Stimulated activated CD4-positive, alpha-beta T cell treated with anti-CD3 and anti-CD28 coated beads, TNF-alpha, amount 100 ng/mL, for 24 hours (primary cell): ENCODE data around the gene ASPDH.
A peak's percentile ranks its signal among the peaks of the same experiment; 100 is the strongest.
"Not testable (repeated sequence)": the region's sequence is repeated elsewhere in the genome, so short reads cannot be mapped to it uniquely, and the experiment has no call there.

Source experiments
- DNase-seq, 3 experiments: peaks; one replicate each; pipeline ENCODE4 v3.0.0-alpha.2; 2020; ENCODE audit warnings: low read depth in 3 of 3

ASPDH gene

GRCh38 chr19:50478901-50479715 lies 34.6 kb downstream of the ASPDH start:
- peak in 1 of 3 experiments; percentile 25 for DNase-seq

GRCh38 chr19:50477751-50478515 lies 35.8 kb downstream of the ASPDH start:
- DNase-seq: no peak

- DNase-seq: no peak
These were observed 36.8 kb downstream of the ASPDH start for GRCh38 chr19:50476907-50477238.

GRCh38 chr19:50476224-50476906 lies 37.3 kb downstream of the ASPDH start, which contains the start of the genes EMC10 and GARIN5A:
Gene EMC10 (plus strand): TSS chr19:50476507. CDS start chr19:50476545, 38 bp downstream.
Gene GARIN5A (minus strand): TSS chr19:50476848. CDS start chr19:50476388, 460 bp downstream.
- peak; percentile 87 to 94 (median 90) for DNase-seq

- no peak for DNase-seq
These were observed 37.9 kb downstream of the ASPDH start for GRCh38 chr19:50475736-50476223.

GRCh38 chr19:50475101-50475568 lies 38.6 kb downstream of the ASPDH start:
- no peak for DNase-seq

GRCh38 chr19:50473336-50473735 lies 40.4 kb downstream of the ASPDH start:
- not testable (repeated sequence) for DNase-seq

GRCh38 chr19:50468818-50469217 lies 44.9 kb downstream of the ASPDH start:
- no peak for DNase-seq

GRCh38 chr19:50467566-50467965 lies 46.1 kb downstream of the ASPDH start:
- DNase-seq: no peak

GRCh38 chr19:50466706-50467039 lies 47.0 kb downstream of the ASPDH start:
- no peak for DNase-seq

- DNase-seq: no peak
These were observed 47.6 kb downstream of the ASPDH start for GRCh38 chr19:50465986-50466705.

GRCh38 chr19:50465000-50465399 lies 48.7 kb downstream of the ASPDH start:
- DNase-seq: no peak

GRCh38 chr19:50464348-50464747 lies 49.4 kb downstream of the ASPDH start:
- no peak for DNase-seq

GRCh38 chr19:50462970-50463369 lies 50.7 kb downstream of the ASPDH start:
- DNase-seq: no peak
